Activated gamma-delta T cell (primary cell): ENCODE data around the gene OAS2.

Experiments used
- DNase-seq: peaks from one replicate; lab custom pipeline; 2025; lab: John Stamatoyannopoulos, UW

Gene OAS2

GRCh38 chr12:113016796-113017195, 38.5 kb downstream of the OAS2 start:
- DNase-seq, result no peak

- DNase-seq, result no peak
These were observed 40.7 kb downstream of the OAS2 start for GRCh38 chr12:113019025-113019424.

- DNase-seq, result no peak
These were observed 43.2 kb downstream of the OAS2 start for GRCh38 chr12:113021500-113021899.

GRCh38 chr12:113022563-113023297, 44.4 kb downstream of the OAS2 start:
- no peak for DNase-seq

- no peak for DNase-seq
These were observed 49.4 kb downstream of the OAS2 start for GRCh38 chr12:113027726-113028125.

- no peak for DNase-seq
These were observed 52.7 kb downstream of the OAS2 start for GRCh38 chr12:113030875-113031525.

- no peak for DNase-seq
These were observed 61.7 kb downstream of the OAS2 start for GRCh38 chr12:113039911-113040445.

GRCh38 chr12:113040722-113041171, 62.4 kb downstream of the OAS2 start:
- DNase-seq, result no peak

GRCh38 chr12:113041560-113041959, 63.2 kb downstream of the OAS2 start:
- no peak for DNase-seq

- DNase-seq, result no peak
These were observed 64.9 kb downstream of the OAS2 start for GRCh38 chr12:113043240-113043639.

- DNase-seq, result no peak
These were observed 66.2 kb downstream of the OAS2 start for GRCh38 chr12:113044516-113044915.

- no peak for DNase-seq
These were observed 70.4 kb downstream of the OAS2 start for GRCh38 chr12:113048716-113049127.

- no peak for DNase-seq
These were observed 71.8 kb downstream of the OAS2 start for GRCh38 chr12:113049976-113050742.

GRCh38 chr12:113050795-113051194, 72.5 kb downstream of the OAS2 start:
- no peak for DNase-seq

GRCh38 chr12:113051759-113052158, 73.4 kb downstream of the OAS2 start:
- DNase-seq, result no peak

GRCh38 chr12:113052326-113052725, 74.0 kb downstream of the OAS2 start:
- DNase-seq, result no peak

GRCh38 chr12:113054948-113055486, 76.7 kb downstream of the OAS2 start:
- DNase-seq, result no peak

GRCh38 chr12:113055594-113056380, 77.5 kb downstream of the OAS2 start:
- DNase-seq, result no peak

- no peak for DNase-seq
These were observed 78.0 kb downstream of the OAS2 start for GRCh38 chr12:113056381-113056630.

GRCh38 chr12:113056631-113057488, 78.5 kb downstream of the OAS2 start, which contains the start of gene DTX1:
DTX1 (plus strand) TSS chr12:113056730; CDS start chr12:113058193, 1,463 bp downstream.
- no peak for DNase-seq
